Right kidney (tissue), 9 donors: ENCODE measurements around the gene PDE3A.
"Not testable (repeated sequence)": the region's sequence is repeated elsewhere in the genome, so short reads cannot be mapped to it uniquely, and the experiment has no call there.

ENCODE experiments used
- DNase-seq: peaks from one replicate; pipeline ENCODE4 v3.0.0-alpha.2; 2016
- long read RNA-seq, 8 donors: transcript quantifications; one replicate each; lab custom pipeline, GENCODE V29; 2026

PDE3A gene
- long read RNA-seq, donor 1, result 0 reads
- long read RNA-seq, donor 2, result 0 reads
- long read RNA-seq, donor 3, full-length matches to known transcripts, result 3 of 3 reads
- long read RNA-seq, donor 3, partial matches to known transcripts, result 0 of 3 reads
- long read RNA-seq, donor 3, other reads (novel, unspliced or antisense), result 0 of 3 reads
- long read RNA-seq, donor 4, result 0 reads
- long read RNA-seq, donor 5, result 0 reads
- long read RNA-seq, donor 6, full-length matches to known transcripts, result 3 of 3 reads
- long read RNA-seq, donor 6, partial matches to known transcripts, result 0 of 3 reads
- long read RNA-seq, donor 6, other reads (novel, unspliced or antisense), result 0 of 3 reads
- long read RNA-seq, donor 7, full-length matches to known transcripts, result 1 of 1 reads
- long read RNA-seq, donor 7, partial matches to known transcripts, result 0 of 1 reads
- long read RNA-seq, donor 7, other reads (novel, unspliced or antisense), result 0 of 1 reads
- long read RNA-seq, donor 8, full-length matches to known transcripts, result 3 of 3 reads
- long read RNA-seq, donor 8, partial matches to known transcripts, result 0 of 3 reads
- long read RNA-seq, donor 8, other reads (novel, unspliced or antisense), result 0 of 3 reads

- peak; percentile 94 for DNase-seq
Measured at GRCh38 chr12:20368114-20368650, at the start of gene PDE3A. Gene PDE3A (plus strand): TSS chr12:20368537. CDS start chr12:20369285, 748 bp downstream.

DNA sequence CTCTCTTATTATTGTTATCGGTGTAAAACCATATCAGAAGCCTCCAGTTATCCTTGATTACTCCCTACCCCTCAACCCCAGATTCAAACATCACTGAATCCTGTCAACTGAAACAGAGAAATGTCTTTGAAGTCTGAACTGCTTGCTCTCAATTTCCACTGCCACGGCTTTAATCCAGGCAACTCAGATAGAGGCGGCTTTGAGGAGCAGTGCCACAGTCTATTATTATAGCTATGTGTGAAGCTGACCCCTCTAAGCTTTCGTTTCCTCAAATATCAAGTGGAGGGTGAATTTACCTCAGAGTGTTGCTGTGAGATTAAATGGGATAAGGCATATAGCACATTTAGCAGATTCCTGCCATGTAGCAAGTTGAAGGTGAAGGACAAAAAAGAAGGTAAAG, 49.0 kb upstream of the PDE3A start:
- DNase-seq, result no peak

GRCh38 chr12:20320552-20320951, 47.8 kb upstream of the PDE3A start:
- DNase-seq, result no peak

DNA sequence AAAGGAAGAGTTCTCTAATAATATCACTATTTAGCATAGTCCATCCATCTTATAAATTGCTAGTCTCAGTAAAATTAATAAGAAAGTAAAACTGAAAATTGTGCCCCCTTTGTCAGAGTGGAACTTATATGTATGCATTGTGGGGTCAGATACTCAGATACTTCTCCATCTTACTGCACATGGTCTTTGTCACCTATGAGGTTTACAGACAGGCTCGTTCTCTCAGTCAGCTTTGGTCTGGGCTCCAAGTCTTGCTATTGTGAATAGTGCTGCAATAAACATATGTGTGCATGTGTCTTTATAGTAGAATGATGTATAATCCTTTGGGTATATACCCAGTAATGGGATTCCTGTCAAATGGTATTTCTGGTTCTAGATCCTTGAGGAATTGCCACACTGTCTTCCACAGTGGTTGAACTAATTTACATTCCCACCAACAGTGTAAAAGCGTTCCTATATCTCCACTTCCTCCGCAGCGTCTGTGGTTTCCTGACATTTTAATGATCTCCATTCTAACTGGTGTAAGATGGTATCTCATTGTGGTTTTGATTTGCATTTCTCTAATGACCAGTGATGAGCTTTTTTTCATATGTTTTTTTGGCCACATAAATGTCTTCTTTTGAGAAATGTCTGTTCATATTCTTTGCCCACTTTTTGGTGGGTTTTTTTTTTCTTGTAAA, 37.4 kb upstream of the PDE3A start:
- DNase-seq, result not testable (repeated sequence)

GRCh38 chr12:20339060-20339459, 29.3 kb upstream of the PDE3A start:
- DNase-seq, result no peak

DNA sequence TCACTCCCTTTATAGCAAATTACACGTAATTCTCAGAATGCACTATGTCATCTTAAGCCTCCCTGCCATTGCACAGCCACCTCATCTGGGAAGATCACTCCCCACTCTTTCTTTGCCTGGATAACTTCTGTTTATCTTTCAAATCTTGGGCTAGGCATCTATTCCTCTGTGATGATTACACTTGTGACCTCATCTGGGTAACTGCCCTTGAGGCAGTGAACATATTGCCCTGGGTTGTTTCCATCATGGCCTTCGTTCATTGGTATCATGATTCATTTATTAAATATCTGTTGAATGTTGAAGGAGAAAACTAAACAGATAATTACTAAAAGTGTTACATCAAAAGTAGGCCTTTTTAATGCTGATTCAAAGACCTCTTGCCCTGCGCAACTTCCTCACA, 26.2 kb upstream of the PDE3A start:
- DNase-seq, result no peak

DNA sequence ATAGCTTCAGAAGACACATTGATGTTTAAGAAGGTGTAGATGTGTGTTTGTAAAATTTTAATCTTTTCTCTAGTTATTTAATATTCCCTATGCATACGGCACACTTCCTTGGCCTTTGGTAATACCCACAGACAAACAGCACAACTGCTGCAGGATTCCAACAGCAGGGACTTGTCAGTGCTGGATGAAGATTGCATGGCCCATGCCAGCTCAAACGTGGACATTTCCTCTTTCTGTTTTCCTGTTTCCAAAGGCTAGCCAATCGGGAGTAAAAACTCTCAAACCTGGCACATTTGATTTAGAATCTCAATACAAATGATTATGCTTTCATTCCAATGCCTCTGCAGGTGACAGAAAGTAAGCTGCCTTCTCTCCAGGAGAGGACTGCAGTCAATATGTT, 22.5 kb upstream of the PDE3A start:
- DNase-seq, result no peak

- DNase-seq, result no peak
Measured at GRCh38 chr12:20350026-20350425, 18.3 kb upstream of the PDE3A start.

DNA sequence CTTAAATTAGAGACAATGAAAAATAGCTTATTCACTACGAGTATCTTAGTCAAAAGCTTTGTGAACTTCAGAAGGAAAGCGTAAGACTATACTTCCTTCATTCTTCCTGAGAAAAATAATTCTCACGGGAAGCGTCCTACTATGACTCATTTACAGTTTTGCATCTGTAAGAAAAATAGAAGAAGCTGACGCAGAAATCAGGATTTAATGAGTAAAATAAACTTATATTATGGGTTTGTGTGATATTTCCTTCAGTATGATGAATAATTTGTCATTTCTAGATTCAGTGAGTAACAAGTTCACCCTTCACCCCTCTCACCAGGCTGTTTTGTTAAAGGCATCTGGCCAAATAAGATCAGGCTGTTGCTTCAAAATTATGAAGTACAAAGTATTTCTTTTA, 17.8 kb upstream of the PDE3A start:
- DNase-seq, result no peak

- no peak for DNase-seq
Measured at GRCh38 chr12:20351406-20351805, 16.9 kb upstream of the PDE3A start.

- DNase-seq, result no peak
Measured at GRCh38 chr12:20356048-20356447, 12.3 kb upstream of the PDE3A start.

GRCh38 chr12:20360407-20360806, 7.9 kb upstream of the PDE3A start:
- no peak for DNase-seq

- DNase-seq, result no peak
Measured at GRCh38 chr12:20361416-20361815, 6.9 kb upstream of the PDE3A start.

GRCh38 chr12:20364501-20364900, 3.8 kb upstream of the PDE3A start:
- DNase-seq, result no peak

GRCh38 chr12:20366776-20367409, 1.4 kb upstream of the PDE3A start:
- DNase-seq, result no peak

- no peak for DNase-seq
Measured at GRCh38 chr12:20367583-20368113, 689 bp upstream of the PDE3A start.

- peak; percentile 92 for DNase-seq
Measured at GRCh38 chr12:20368651-20369304, 441 bp downstream of the PDE3A start.

DNA sequence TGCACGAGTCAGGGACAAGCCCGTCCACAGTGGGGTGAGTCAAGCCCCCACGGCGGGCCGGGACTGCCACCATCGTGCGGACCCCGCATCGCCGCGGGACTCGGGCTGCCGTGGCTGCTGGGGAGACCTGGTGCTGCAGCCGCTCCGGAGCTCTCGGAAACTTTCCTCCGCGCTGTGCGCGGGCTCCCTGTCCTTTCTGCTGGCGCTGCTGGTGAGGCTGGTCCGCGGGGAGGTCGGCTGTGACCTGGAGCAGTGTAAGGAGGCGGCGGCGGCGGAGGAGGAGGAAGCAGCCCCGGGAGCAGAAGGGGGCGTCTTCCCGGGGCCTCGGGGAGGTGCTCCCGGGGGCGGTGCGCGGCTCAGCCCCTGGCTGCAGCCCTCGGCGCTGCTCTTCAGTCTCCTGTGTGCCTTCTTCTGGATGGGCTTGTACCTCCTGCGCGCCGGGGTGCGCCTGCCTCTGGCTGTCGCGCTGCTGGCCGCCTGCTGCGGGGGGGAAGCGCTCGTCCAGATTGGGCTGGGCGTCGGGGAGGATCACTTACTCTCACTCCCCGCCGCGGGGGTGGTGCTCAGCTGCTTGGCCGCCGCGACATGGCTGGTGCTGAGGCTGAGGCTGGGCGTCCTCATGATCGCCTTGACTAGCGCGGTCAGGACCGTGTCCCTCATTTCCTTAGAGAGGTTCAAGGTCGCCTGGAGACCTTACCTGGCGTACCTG, 1.1 kb downstream of the PDE3A start:
- peak; percentile 90 for DNase-seq

GRCh38 chr12:20370014-20370386, 1.7 kb downstream of the PDE3A start:
- DNase-seq, result no peak

DNA sequence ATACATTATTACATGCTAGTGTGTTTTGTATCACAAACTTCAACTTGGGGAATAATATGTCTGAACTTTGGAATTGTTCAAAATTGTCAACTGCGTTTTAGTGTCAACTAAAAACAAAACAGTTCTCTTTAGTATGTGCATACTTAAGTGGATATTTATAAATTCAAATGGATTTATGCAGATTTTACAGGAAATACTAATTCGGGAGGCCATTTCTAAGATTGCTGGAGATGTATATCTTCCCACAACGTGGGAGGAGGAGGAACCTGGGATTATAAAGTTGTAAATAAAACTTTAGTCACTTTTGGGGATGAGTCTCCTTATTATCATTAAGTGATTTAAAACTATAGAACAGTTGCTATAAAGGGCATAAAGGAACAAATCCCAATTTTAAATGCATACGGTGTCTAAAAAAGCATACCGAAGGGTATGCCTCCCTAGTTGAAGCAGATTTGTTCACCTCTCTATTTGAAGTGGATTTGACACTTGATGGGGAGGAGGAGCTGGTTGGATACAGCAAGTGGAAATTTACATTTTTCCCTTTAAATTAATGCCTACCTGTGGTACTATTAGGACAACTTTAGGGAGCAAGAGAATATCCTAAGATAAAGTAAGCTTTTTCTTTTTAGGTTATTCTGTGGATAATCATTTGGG, 2.7 kb downstream of the PDE3A start:
- peak; percentile 6 for DNase-seq
